Measurements from ENCODE around the gene PLET1. TPM values are rescaled to one million over a fixed set of nuclear protein-coding genes. Genes with fewer than 3 reads are reported as not detected.

The PLET1 gene
- total RNA-seq, 1 donor from 2014 or later: not detected

DNA sequence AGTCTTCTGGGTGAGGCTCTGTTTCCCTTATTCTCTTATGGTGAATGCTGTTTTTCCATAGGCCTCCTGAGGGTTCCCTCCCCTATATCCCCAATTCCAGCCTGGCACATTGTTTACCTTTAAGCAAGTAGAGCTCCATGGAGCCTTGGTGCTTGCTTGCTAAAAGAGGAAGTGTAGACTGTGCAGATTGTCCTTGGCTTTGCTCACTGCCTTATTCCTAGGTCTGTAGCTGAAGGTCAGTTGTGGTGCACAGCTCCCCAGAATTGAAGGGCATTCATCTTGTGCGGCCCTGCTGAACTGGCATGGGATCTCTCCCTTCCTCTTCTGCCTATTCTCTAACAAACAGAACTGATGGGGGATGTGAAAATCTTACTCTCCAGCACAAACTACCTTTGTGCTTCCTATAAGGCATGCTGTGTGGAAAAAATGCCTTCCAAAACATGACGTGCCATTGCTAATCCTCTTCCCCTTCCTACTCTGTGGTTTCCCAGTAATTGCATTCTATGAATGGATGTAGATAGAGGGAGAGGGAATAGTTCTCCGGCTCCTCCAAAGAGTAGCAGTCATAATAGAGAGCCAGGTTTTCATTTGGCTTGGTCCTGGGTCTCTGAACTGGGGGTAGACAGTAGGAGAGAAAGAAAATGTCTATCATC lies 34.2 kb upstream of the PLET1 start:
- Histone ChIP-seq H3K9ac (ENCODE audit: low read length) (no peak overlapping the region), H4K20me1 (ENCODE audit: insufficient read depth, low read length) (no peaks in the 10 kb centered on the region), H2AFZ (ENCODE audit: low read depth, low read length) (no peak overlapping the region), H3K27ac (ENCODE audit: low read depth, low read length) (no peak overlapping the region), H3K27me3 (ENCODE audit: insufficient read depth, low read length) (no peaks in the 10 kb centered on the region), H3K4me2 (ENCODE audit: low read length) (peak overlapping the region; percentile 0), H3K4me3 (ENCODE audit: insufficient read depth, low read depth, low read length) (no peak overlapping the region), H3K36me3 (ENCODE audit: insufficient read depth, low read length) (no peaks in the 10 kb centered on the region), H3K9me3 (ENCODE audit: insufficient read depth, low read depth, low read length) (no peaks in the 10 kb centered on the region), H3K79me2 (ENCODE audit: insufficient read depth, low read length) (no peaks in the 10 kb centered on the region), H3K4me1 (ENCODE audit: insufficient read depth, low read length) (peaks cover 27% of the 10 kb centered on the region)
- DNase-seq (ENCODE audit: low read depth): peak; percentile 49
- Mint-ChIP-seq H3K9me3 (ENCODE audit: unreplicated experiment) (no peaks in the 10 kb centered on the region), H3K27me3 (ENCODE audit: low read depth, unreplicated experiment) (peaks cover 6% of the 10 kb centered on the region), H3K36me3 (ENCODE audit: low read depth, unreplicated experiment) (peaks cover 5% of the 10 kb centered on the region), H3K4me1 (ENCODE audit: low read depth, unreplicated experiment) (peaks cover 13% of the 10 kb centered on the region), H3K4me3 (ENCODE audit: unreplicated experiment) (no peak overlapping the region), H3K27ac (ENCODE audit: unreplicated experiment) (no peak overlapping the region)
- no peak for FAIRE-seq
- TF ChIP-seq, protein P1, sequence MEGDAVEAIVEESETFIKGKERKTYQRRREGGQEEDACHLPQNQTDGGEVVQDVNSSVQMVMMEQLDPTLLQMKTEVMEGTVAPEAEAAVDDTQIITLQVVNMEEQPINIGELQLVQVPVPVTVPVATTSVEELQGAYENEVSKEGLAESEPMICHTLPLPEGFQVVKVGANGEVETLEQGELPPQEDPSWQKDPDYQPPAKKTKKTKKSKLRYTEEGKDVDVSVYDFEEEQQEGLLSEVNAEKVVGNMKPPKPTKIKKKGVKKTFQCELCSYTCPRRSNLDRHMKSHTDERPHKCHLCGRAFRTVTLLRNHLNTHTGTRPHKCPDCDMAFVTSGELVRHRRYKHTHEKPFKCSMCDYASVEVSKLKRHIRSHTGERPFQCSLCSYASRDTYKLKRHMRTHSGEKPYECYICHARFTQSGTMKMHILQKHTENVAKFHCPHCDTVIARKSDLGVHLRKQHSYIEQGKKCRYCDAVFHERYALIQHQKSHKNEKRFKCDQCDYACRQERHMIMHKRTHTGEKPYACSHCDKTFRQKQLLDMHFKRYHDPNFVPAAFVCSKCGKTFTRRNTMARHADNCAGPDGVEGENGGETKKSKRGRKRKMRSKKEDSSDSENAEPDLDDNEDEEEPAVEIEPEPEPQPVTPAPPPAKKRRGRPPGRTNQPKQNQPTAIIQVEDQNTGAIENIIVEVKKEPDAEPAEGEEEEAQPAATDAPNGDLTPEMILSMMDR (IDR thresholded peaks at IDR 0.05; ENCODE audit: insufficient read depth, low read depth, low read length): no peak
- no peak for TF ChIP-seq EZH2 (IDR thresholded peaks at IDR 0.05; ENCODE audit: insufficient read depth, low read length)

DNA sequence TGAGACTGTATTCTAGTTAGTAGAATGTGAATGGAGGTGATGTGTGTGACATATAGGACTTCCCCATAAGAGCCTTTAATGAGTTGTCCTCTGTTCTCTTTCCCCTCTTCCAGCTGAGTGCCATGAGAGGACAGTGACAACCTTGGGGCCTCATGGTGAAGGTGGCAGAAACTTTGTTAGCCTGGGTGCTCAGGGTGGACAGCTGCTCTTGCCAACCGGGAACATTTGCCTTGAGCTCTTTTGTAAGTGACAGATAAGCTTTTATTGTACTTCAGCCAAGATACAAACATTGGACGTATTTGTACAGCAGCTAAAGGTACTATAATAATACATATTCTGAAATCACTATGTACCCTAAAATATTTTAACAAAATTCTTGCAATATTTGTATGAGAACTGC lies 33.0 kb upstream of the PLET1 start:
- H3K79me2 ChIP-seq (ENCODE audit: insufficient read depth, low read length): no peaks in the 10 kb centered on the region
- Mint-ChIP-seq H3K9me3 (ENCODE audit: unreplicated experiment) (no peaks in the 10 kb centered on the region), H3K4me3 (ENCODE audit: unreplicated experiment) (no peak overlapping the region), H3K27me3 (ENCODE audit: low read depth, unreplicated experiment) (no peaks in the 10 kb centered on the region), H3K36me3 (ENCODE audit: low read depth, unreplicated experiment) (peaks cover 5% of the 10 kb centered on the region), H3K27ac (ENCODE audit: unreplicated experiment) (peak overlapping the region; percentile 41), H3K4me1 (ENCODE audit: low read depth, unreplicated experiment) (peaks cover 16% of the 10 kb centered on the region)
- peak overlapping the region; percentile 44 for H3K9ac ChIP-seq (ENCODE audit: low read length)
- H3K9me3 ChIP-seq (ENCODE audit: insufficient read depth, low read depth, low read length): no peaks in the 10 kb centered on the region
- peak overlapping the region; percentile 28 for H3K4me2 ChIP-seq (ENCODE audit: low read length)
- DNase-seq (ENCODE audit: low read depth) (no peak), FAIRE-seq (no peak)
- H3K36me3 ChIP-seq (ENCODE audit: insufficient read depth, low read length): no peaks in the 10 kb centered on the region
- H3K27me3 ChIP-seq (ENCODE audit: insufficient read depth, low read length): no peaks in the 10 kb centered on the region
- H3K4me1 ChIP-seq (ENCODE audit: insufficient read depth, low read length): peaks cover 27% of the 10 kb centered on the region
- H4K20me1 ChIP-seq (ENCODE audit: insufficient read depth, low read length): no peaks in the 10 kb centered on the region
- H2AFZ ChIP-seq (ENCODE audit: low read depth, low read length): no peak overlapping the region
- no peak for TF ChIP-seq EZH2 (IDR thresholded peaks at IDR 0.05; ENCODE audit: insufficient read depth, low read length)
- TF ChIP-seq, protein P1 (IDR thresholded peaks at IDR 0.05; ENCODE audit: insufficient read depth, low read depth, low read length): no peak
- H3K27ac ChIP-seq (ENCODE audit: low read depth, low read length): peak overlapping the region; percentile 78
- no peak overlapping the region for H3K4me3 ChIP-seq (ENCODE audit: insufficient read depth, low read depth, low read length)

DNA sequence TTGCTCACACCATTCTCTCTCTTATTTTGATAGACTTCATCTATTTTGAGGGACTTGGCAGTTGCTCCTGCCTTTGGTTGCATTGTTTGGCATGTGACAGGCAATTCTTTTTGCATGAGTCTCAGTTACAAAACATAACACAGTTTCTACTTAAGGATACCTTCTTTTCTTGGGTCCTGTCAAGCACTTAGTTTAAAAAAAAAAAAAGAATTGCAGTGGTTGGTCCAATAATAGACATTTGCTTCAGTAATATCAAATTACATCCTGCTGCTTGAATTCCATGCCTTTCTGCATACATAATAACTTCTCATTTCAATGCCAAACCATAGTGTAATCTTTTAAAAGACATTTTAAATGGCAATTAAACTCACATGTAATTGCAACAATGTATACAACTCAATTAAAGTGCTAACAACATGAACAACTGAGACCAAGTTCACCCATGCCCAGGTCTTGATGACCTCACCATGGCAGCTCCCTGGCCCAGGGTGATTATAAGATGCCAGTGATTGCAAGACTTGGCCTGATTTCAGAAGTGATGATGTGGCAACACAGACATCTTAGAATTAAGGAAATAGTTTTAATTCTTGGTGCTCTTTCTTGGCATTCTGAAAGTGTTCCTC lies 32.2 kb upstream of the PLET1 start:
- TF ChIP-seq, protein P1 (IDR thresholded peaks at IDR 0.05; ENCODE audit: insufficient read depth, low read depth, low read length): no peak
- no peak for TF ChIP-seq EZH2 (IDR thresholded peaks at IDR 0.05; ENCODE audit: insufficient read depth, low read length)
- Histone ChIP-seq H3K36me3 (ENCODE audit: insufficient read depth, low read length) (no peaks in the 10 kb centered on the region), H3K79me2 (ENCODE audit: insufficient read depth, low read length) (no peaks in the 10 kb centered on the region), H3K27me3 (ENCODE audit: insufficient read depth, low read length) (no peaks in the 10 kb centered on the region), H3K4me3 (ENCODE audit: insufficient read depth, low read depth, low read length) (peak overlapping the region; percentile 9), H3K9ac (ENCODE audit: low read length) (no peak overlapping the region), H4K20me1 (ENCODE audit: insufficient read depth, low read length) (no peaks in the 10 kb centered on the region), H3K4me2 (ENCODE audit: low read length) (peak overlapping the region; percentile 70), H3K27ac (ENCODE audit: low read depth, low read length) (peak overlapping the region; percentile 78), H2AFZ (ENCODE audit: low read depth, low read length) (no peak overlapping the region), H3K4me1 (ENCODE audit: insufficient read depth, low read length) (peaks cover 26% of the 10 kb centered on the region), H3K9me3 (ENCODE audit: insufficient read depth, low read depth, low read length) (no peaks in the 10 kb centered on the region)
- H3K27ac Mint-ChIP-seq (ENCODE audit: unreplicated experiment): no peak overlapping the region
- H3K36me3 Mint-ChIP-seq (ENCODE audit: low read depth, unreplicated experiment): peaks cover 5% of the 10 kb centered on the region
- FAIRE-seq (peak; percentile 81), DNase-seq (ENCODE audit: low read depth) (peak; percentile 96)
- peaks cover 16% of the 10 kb centered on the region for H3K4me1 Mint-ChIP-seq (ENCODE audit: low read depth, unreplicated experiment)
- H3K27me3 Mint-ChIP-seq (ENCODE audit: low read depth, unreplicated experiment): peaks cover 6% of the 10 kb centered on the region
- no peaks in the 10 kb centered on the region for H3K9me3 Mint-ChIP-seq (ENCODE audit: unreplicated experiment)
- H3K4me3 Mint-ChIP-seq (ENCODE audit: unreplicated experiment): no peak overlapping the region
